ENCODE measurements around the gene KLF12.

Gene KLF12

GRCh38 chr13:74134221-74134776 is at the start of gene KLF12:
Gene KLF12, minus strand, starts transcription at chr13:74134404.
- peak; percentile 85 for DNase-seq

- DNase-seq: no peak
These were observed 48.3 kb upstream of the KLF12 start for GRCh38 chr13:74182491-74182890.

GRCh38 chr13:74174810-74175209 is 40.6 kb upstream of the KLF12 start:
- DNase-seq: no peak

DNA sequence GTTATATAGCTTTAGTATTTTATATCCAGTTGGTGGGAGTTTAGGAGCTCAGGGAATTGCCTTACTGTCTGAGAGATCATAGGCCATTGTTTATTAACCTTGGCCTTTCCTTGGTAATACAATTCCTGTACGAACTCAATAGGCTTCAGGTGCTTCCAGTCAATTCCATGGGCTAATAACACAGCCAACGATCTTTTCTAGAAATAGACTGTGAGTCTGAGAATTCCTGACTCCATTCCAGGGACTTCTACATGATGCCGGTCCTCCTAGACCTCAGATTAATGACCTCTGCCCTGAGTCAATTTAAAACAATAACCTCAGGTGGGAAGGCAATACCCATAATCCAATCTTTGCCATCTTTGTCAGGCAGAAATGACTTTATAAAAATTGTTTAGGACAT is 39.6 kb upstream of the KLF12 start:
- DNase-seq: no peak

DNA sequence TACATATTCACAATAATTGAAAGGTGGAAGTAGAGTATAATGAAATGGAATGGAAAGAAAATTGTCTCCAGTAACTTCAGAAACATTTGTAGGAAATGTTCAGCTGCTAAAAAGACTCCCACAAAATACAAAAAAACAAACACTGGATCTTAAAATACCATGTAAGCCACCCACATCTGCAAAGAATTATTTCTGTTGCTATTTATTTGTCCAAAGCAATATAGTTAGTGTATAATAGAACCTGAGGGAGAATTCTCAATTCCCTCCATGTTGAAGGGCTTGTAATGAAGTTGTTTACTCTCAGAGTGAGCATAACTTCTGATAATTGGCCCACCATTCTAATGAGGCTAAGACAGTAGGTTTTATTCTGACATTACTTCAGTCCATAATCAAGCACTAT is 37.4 kb upstream of the KLF12 start:
- DNase-seq: no peak

DNA sequence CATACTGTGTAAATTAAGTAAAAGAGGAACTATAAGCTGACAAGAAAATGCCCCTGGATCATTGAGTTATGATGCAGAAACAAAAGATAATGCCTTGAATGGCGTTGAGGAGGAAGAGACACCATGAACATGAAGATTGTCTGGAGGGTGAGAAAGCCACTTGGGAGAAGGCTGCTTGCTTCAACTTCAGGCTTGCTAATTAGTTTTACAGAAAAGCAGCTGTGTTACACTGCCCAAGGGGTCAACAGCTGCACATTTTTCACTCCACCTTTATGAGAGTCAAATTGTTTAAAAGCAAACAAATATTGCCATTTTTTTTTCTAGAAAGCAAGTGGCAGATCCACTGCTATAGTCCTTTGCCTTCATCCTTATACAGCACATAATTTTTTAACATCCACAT is 35.5 kb upstream of the KLF12 start:
- DNase-seq: no peak

- no peak for DNase-seq
These were observed 34.1 kb upstream of the KLF12 start for GRCh38 chr13:74168263-74168675.

DNA sequence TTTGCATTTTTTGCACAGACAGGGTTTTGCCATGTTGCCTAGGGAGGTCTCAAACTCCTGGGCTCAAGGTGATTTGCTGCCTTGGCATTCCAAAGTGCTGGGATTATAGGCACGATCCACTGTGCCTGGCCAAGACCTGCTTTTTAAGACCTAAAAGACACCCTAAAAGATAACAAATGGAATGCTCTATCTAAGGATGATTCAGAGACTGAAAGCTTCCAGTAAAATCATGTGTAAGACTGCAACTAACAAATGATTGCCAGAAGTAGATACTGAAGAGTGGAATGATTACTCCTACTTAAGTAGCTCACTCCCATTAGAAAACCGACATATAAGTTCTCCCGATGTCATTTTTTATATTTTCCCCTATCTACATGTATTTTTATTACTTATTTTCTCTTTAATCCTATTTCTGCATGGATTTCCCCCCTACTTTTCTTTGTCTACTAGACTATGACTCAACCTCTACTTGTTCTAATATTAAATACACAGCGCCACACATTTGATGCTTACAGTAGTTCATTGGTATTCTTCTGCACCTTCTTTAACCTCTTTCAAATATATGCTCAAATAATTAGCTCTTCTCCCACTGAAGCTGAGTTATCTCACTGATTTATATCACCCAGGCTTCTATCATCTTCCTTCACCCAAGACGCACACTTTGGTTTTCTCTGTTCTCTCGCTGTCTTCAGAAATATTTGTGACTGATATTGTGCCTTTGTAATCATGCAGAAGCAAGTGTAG is 32.2 kb upstream of the KLF12 start:
- DNase-seq: no peak

DNA sequence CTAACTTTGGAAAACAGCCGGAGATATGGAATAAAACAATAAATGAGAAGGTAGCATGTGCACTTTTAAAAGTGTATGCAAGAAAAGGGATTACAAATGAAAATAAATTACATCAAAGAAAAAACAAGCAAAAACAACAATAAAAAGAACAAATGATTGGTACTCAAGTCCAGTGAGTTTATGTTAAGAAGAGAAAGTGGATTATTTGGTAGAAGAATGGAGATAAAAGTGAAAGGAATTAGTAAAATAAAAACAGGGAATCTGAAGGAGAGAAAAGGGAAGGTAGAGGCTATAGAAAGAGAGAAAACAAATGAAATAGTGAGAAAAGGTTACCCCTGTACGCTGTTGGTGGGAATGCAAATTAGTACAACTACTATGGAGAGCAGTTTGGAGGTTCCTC is 28.6 kb upstream of the KLF12 start:
- DNase-seq: no peak

DNA sequence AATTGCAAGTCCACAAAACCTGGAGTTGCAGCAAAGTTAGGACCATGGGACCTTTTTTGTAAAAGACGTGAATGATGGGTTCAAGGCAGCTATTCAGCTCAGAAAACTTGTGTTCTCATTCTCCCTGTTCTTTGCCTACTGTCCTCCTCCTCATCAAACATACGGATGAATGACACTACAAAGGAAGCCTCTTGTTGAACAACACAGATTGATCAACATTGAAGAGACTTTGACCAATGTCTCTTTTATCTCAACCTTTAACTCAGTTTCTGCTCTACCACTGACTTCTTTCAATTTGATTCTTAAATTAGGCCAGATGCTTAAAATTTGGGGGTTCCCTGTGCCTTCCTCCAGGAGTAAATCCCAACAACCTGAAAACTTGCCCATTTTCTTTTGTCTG is 27.9 kb upstream of the KLF12 start:
- DNase-seq: no peak

- DNase-seq: no peak
These were observed 24.6 kb upstream of the KLF12 start for GRCh38 chr13:74158571-74159352.

DNA sequence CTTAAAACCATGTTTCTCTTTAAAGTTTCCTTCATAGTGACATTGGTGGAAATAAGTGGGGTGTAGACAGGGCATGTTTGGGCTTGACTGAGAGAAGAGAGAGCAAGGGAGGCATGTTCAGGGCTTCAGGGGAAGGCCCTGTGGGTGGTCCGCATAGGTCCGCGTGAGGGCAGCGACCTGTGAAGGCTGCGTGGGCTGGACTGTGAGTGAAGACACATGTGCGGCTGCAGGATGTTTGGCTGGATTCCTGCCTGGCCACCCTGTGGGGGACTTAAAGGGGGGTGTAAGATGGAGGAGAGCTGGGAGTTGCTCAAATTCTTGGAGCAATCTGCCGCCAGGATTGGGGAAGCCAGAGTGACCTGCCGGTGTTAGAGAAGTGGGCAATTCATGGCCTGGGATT is 23.8 kb upstream of the KLF12 start:
- DNase-seq: no peak

DNA sequence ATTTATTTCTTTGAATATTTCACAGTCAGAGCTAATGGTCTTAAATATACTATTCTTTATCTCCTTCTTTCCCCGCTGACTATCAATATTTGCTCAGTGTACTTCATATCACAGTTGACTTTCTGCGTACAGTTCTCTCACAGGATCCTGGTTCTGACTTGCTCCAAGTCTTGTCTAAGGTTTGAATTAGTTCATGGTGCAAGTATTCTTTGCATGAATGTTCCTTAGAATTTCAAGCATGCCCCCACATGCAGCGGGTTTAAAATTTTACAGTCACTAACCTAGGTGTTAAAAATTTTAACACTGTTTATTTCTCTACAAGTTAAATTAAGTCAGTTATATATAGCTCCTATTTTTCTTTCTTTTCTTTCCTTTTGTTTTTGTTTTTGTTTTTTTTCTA is 20.8 kb upstream of the KLF12 start:
- no peak for DNase-seq

DNA sequence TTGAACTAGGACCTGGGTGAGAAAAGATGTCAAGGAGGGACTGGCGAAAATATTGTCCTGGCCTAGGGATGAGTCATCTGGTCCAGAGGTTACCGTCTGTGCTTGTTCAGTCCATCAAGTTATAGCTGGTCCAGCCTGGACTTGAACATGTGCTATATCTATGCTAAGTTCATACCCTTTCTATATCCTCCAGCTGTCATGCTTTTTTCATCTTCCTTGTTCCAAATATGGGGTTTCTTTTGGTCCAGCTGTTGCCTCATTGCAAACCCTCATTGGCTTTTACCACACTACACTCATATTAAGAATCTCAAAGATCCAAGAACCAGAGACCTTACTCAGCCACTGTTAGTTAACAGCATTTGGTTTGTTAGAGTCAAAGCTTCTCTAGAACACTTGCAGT is 19.1 kb upstream of the KLF12 start:
- DNase-seq: no peak

- DNase-seq: no peak
These were observed 17.7 kb upstream of the KLF12 start for GRCh38 chr13:74151859-74152258.

- no peak for DNase-seq
These were observed 14.1 kb upstream of the KLF12 start for GRCh38 chr13:74148352-74148751.

DNA sequence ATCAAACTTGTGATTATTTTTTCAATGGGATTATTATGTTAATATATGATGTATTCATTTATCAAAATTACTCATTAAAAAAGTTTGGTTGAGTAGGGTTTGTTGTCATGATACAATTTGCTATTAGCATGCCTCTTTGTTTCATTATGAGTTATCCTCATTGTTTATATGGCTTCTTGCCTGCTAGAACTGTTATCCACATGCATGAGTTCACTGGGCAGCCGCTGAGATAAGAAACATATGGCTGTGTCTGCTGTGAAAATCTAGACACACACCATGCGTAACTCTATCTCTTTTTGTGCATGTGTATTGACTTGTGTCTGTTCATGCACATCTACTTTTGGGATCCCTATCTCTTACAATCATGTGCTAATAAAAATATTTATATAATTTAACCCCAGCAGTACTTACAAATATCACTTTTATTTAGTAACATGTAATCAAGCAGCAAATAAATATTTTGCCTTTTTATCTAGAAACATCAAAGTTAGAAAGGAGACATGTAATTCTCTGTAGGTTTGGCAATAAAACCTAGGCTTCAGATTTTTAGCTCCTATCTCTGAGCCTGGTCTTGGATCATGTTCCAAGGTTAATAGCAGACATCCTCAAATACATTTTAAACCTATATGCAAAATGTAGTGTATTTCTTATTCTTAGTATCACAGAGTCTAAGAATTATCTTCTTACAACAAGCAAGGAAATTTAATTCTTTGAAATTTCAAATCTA is 11.2 kb upstream of the KLF12 start:
- no peak for DNase-seq

DNA sequence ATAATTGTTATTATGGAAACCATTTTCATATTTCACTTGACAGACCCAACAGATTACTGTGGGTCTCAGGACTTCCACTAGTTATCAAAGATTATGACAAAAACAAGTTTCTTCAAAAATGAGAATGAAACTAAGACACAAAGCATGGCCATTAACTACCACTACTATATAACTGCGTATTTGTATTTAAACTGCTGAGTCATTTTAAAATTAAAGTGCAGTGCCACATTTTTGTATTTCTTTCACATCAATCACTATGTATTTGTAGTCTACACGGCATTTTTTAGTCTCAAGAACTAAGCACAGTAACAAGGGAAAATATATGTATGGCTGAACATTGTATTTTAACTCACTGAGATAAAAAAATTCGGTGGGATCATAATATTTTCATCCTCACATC is 10.1 kb upstream of the KLF12 start:
- DNase-seq: no peak

GRCh38 chr13:74142257-74142656 is 8.1 kb upstream of the KLF12 start:
- DNase-seq: no peak

DNA sequence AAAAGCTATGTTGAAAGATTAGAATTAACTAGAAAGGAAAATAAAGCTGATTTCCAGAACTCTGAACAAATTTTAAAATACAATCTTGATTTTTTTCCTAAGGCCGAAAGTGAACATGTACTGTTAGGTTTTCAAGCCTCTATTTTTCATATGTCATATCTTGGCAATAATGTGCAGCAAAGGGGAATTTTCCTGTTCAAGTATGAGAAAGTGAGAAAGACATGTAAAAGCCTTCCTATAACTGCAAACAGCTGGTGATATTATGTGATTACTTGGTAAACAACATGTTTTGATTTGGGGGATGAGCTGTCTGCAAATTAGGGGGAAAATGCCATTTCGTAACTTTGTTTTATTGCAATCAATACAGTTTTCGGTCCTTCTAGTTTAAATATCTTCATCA is 4.0 kb upstream of the KLF12 start:
- DNase-seq: no peak

GRCh38 chr13:74136084-74136658 is 2.0 kb upstream of the KLF12 start:
- DNase-seq: no peak

GRCh38 chr13:74135326-74136083 is 1.3 kb upstream of the KLF12 start:
- peak; percentile 48 for DNase-seq
